CD4-positive, alpha-beta T cell (primary cell): Measurements from ENCODE around the gene GTF2A2. TPM values are rescaled to one million over a fixed set of nuclear protein-coding genes. Genes with fewer than 3 reads are reported as not detected.

ENCODE experiments used
- ATAC-seq: fragments of 200-7000 bp; cut with Tn5 transposase; one replicate; pipeline ENCODE4 v1.10.0; 2022; ENCODE audit warnings: mild to moderate bottlenecking; ENCODE audit not compliant: poor library complexity
- CTCF ChIA-PET: fragments of 350-600 bp; sonication (Branson Sonifier 250); formaldehyde crosslinking; loops from one replicate; lab custom pipeline; 2021; ENCODE audit warnings: antibody characterized with exemption, inconsistent platforms; lab: Charles Lee
- POLR2A ChIA-PET: fragments of 350-600 bp; sonication (Branson Sonifier 250); formaldehyde crosslinking; loops from one replicate; lab custom pipeline; 2021; ENCODE audit warnings: antibody characterized with exemption, inconsistent platforms; lab: Charles Lee
- DNase-seq, 14 experiments: peaks; one replicate each; pipeline ENCODE4 v3.0.0-alpha.2; 2013 to 2020; ENCODE audit warnings: mixed read lengths in 2 of 14
- H3K27ac ChIP-seq, 2 donors: one replicate each; pipeline versions ENCODE4 v1.5.1 to v1.7.0; 2013; ENCODE audit warnings: low read length in 2 of 2, low read depth in 1 of 2, mild to moderate bottlenecking in 1 of 2
- H3K27me3 ChIP-seq, 2 experiments: 1 replicate in 1 of 2; 2 replicates in 1 of 2; pipeline versions ENCODE4 v1.6.1 to v1.7.0; 2013; ENCODE audit warnings: low read length in 2 of 2, control low read depth in 1 of 2, mild to moderate bottlenecking in 1 of 2, moderate library complexity in 1 of 2; ENCODE audit not compliant: insufficient read depth in 2 of 2, control insufficient read depth in 1 of 2
- H3K36me3 ChIP-seq: one replicate; pipeline ENCODE4 v1.6.1; 2013; ENCODE audit warnings: low read length, control low read depth; ENCODE audit not compliant: insufficient read depth
- H3K4me1 ChIP-seq: one replicate; pipeline ENCODE4 v1.6.1; 2013; ENCODE audit warnings: low read length, control low read depth; ENCODE audit not compliant: insufficient read depth
- H3K4me3 ChIP-seq: one replicate; pipeline ENCODE4 v1.5.1; 2013; ENCODE audit warnings: mild to moderate bottlenecking, low read length, moderate library complexity
- H3K9me3 ChIP-seq, 2 experiments: 1 replicate in 1 of 2; 2 replicates in 1 of 2; pipeline versions ENCODE4 v1.6.1 to v1.7.0; 2013; ENCODE audit warnings: low read length in 2 of 2, mild to moderate bottlenecking in 2 of 2, control low read depth in 1 of 2, moderate library complexity in 1 of 2; ENCODE audit not compliant: control insufficient read depth in 1 of 2, insufficient read depth in 1 of 2
- H3K27ac Mint-ChIP-seq: one replicate; pipeline ENCODE4 v1.8.0; 2020; ENCODE audit warnings: mixed read lengths
- H3K27me3 Mint-ChIP-seq: one replicate; pipeline ENCODE4 v1.8.0; 2021; ENCODE audit warnings: mixed read lengths
- H3K36me3 Mint-ChIP-seq: one replicate; pipeline ENCODE4 v1.8.0; 2021; ENCODE audit warnings: low read depth, mixed read lengths
- H3K4me1 Mint-ChIP-seq: one replicate; pipeline ENCODE4 v1.8.0; 2021; ENCODE audit warnings: low read depth, mixed read lengths
- H3K4me3 Mint-ChIP-seq: one replicate; pipeline ENCODE4 v1.8.0; 2020; ENCODE audit warnings: mild to moderate bottlenecking, mixed read lengths
- H3K9me3 Mint-ChIP-seq: one replicate; pipeline ENCODE4 v1.8.0; 2020; ENCODE audit warnings: mixed read lengths
- intact Hi-C, 2 experiments: fragments of 100-400 bp; cut with DNase I in 1 of 2; cut with micrococcal nuclease in 1 of 2; formaldehyde crosslinking; loops; one replicate each; pipeline versions ENCODE4 v1.15.1 to v1.9.0; 2023 to 2025; cut with DNase I, micrococcal nuclease
- total RNA-seq, 174 experiments: library from RNA in 2 of 174; stranded (reverse) in 2 of 174; gene quantifications; one replicate each; pipeline ENCODE4 v1.2.3 and lab custom pipeline; 2021 to 2026
- TF ChIP-seq, protein P1 (sequence below): fragments of 200-600 bp; IDR thresholded peaks from one replicate; pipeline ENCODE4 v1.8.0; 2022; ENCODE audit warnings: antibody characterized with exemption, mild to moderate bottlenecking

Gene GTF2A2
- total RNA-seq, 2 experiments from 2014 or later, result 40.3 to 44.6 TPM

DNA sequence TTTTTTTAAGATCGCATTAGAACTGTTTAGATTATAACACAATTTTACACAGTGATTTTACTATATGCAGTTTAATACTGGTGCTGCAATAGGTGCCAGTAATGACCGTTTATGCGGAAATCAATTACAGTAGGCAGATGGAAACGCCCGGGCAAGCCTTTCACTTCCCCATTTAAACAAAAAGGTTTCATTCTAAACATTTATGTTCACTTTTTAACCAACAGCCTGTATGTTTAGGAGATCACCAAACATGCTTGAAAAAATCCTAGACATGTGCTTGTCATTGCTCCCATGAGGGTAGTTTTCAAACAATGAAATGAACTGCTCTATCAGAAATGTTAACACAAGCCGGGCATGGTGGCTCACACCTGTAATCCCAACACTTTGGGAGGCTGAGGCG, 29.1 kb upstream of the GTF2A2 start:
- H3K36me3 Mint-ChIP-seq, result peaks cover 63% of the 10 kb centered on the region
- peaks cover 52% of the 10 kb centered on the region for H3K4me1 Mint-ChIP-seq
- no peaks in the 10 kb centered on the region for H3K9me3 ChIP-seq
- TF ChIP-seq, protein P1, sequence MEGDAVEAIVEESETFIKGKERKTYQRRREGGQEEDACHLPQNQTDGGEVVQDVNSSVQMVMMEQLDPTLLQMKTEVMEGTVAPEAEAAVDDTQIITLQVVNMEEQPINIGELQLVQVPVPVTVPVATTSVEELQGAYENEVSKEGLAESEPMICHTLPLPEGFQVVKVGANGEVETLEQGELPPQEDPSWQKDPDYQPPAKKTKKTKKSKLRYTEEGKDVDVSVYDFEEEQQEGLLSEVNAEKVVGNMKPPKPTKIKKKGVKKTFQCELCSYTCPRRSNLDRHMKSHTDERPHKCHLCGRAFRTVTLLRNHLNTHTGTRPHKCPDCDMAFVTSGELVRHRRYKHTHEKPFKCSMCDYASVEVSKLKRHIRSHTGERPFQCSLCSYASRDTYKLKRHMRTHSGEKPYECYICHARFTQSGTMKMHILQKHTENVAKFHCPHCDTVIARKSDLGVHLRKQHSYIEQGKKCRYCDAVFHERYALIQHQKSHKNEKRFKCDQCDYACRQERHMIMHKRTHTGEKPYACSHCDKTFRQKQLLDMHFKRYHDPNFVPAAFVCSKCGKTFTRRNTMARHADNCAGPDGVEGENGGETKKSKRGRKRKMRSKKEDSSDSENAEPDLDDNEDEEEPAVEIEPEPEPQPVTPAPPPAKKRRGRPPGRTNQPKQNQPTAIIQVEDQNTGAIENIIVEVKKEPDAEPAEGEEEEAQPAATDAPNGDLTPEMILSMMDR, result no peak
- peaks cover 33% of the 10 kb centered on the region for H3K4me1 ChIP-seq
- intact Hi-C loops, result loop anchor here (5.0 to 10.0 kb wide), 5 partner anchors 288 to 1982 kb away; partner anchors contain the start of genes ANXA2 (in 1 of the 2), CCNB2 (in 1 of the 2), POLR2M (in 1 of the 2) and SLTM (in 1 of the 2)
- ATAC-seq, result no peak
- no peaks in the 10 kb centered on the region for H3K27me3 Mint-ChIP-seq
- ChIA-PET POLR2A (interaction anchor here (4.2 kb wide), 1 partner anchor 30 kb away, joined by 68 read pairs; the partner anchor contains the start of gene GTF2A2), CTCF (interaction anchor here (1.5 kb wide), 1 partner anchor 27 kb away, joined by 3 read pairs; no protein-coding TSS in a partner anchor)
- peak in 3 of 14 experiments; percentile 13 to 31 (median 30) for DNase-seq
- H3K36me3 ChIP-seq, result peaks cover 30% of the 10 kb centered on the region
- H3K9me3 Mint-ChIP-seq, result no peaks in the 10 kb centered on the region
- H3K4me3 ChIP-seq, result no peak overlapping the region
- H3K27ac ChIP-seq, result no peak overlapping the region
- no peaks in the 10 kb centered on the region for H3K27me3 ChIP-seq
- peak overlapping the region; percentile 48 for H3K27ac Mint-ChIP-seq
- peak overlapping the region; percentile 59 for H3K4me3 Mint-ChIP-seq

DNA sequence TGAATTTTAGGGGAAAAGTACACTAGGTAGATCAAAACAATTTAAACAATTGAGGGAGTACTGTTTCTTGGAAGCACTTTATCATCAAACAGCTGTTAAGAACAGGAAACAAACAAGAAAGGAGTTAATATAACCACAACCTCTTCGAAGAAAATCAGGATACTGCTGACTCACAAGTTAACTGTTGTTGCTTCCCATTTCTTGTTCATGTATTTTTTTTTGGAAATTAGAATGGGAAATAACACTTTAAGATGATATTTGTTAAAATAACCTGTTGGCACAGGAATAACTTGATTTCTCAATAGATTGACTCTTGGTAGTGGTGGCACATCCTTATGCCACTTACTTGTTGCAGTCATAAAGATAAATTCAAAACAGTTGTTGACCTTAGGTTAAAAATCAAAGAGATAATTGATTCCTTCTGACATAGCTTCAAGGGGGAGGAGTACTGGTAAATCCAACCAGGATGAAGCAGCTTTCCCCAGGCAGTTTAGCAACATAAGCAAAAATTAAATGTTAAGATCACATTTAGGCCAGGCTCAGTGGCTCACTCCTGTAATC, 28.5 kb upstream of the GTF2A2 start:
- H3K36me3 ChIP-seq, result peaks cover 35% of the 10 kb centered on the region
- H3K4me3 Mint-ChIP-seq, result peak overlapping the region; percentile 57
- ATAC-seq (no peak), DNase-seq (peak in 2 of 14 experiments; percentile 7 to 25)
- no peaks in the 10 kb centered on the region for H3K9me3 ChIP-seq
- intact Hi-C loops, result loop anchor here (5.0 to 10.0 kb wide), 5 partner anchors 289 to 1981 kb away; partner anchors contain the start of genes ANXA2 (in 1 of the 2), CCNB2 (in 1 of the 2), POLR2M (in 1 of the 2) and SLTM (in 1 of the 2)
- no peak overlapping the region for H3K27ac ChIP-seq
- POLR2A ChIA-PET, result no interaction called here
- peaks cover 33% of the 10 kb centered on the region for H3K4me1 ChIP-seq
- H3K27me3 ChIP-seq, result no peaks in the 10 kb centered on the region
- CTCF ChIA-PET, result interaction anchor here (1.5 kb wide), 1 partner anchor 26 kb away, joined by 3 read pairs; no protein-coding TSS in a partner anchor
- H3K27ac Mint-ChIP-seq, result peak overlapping the region; percentile 48
- no peaks in the 10 kb centered on the region for H3K9me3 Mint-ChIP-seq
- TF ChIP-seq, protein P1, result no peak
- H3K27me3 Mint-ChIP-seq, result no peaks in the 10 kb centered on the region
- H3K4me1 Mint-ChIP-seq, result peaks cover 46% of the 10 kb centered on the region
- H3K4me3 ChIP-seq, result no peak overlapping the region
- peaks cover 67% of the 10 kb centered on the region for H3K36me3 Mint-ChIP-seq

DNA sequence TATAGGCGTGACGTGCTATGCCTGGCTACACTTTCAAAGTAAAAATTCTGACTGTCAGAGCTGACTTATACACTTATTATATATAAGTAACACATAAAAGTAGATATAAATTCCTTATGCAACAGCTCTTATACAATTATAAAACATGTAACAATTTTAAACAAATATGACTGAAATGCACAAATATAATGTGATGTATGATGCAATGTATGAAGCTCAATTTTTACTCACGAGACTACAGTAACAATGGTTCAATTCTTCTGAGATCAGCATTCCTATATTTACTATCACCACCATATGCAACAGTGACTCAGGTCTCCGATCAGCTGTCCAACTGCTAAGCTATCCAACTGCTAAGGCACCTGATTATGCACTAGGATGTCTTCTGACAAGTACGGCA, 23.6 kb upstream of the GTF2A2 start:
- Histone ChIP-seq H3K27ac (no peak overlapping the region), H3K36me3 (peaks cover 76% of the 10 kb centered on the region), H3K9me3 (no peaks in the 10 kb centered on the region), H3K4me3 (no peak overlapping the region), H3K27me3 (no peaks in the 10 kb centered on the region), H3K4me1 (peaks cover 6% of the 10 kb centered on the region)
- TF ChIP-seq, protein P1, result no peak
- Mint-ChIP-seq H3K4me3 (no peak overlapping the region), H3K27me3 (no peaks in the 10 kb centered on the region), H3K27ac (no peak overlapping the region), H3K36me3 (peaks cover 87% of the 10 kb centered on the region), H3K4me1 (peaks cover 21% of the 10 kb centered on the region), H3K9me3 (no peaks in the 10 kb centered on the region)
- intact Hi-C loops, result loop anchor here (10.0 kb wide), 4 partner anchors 294 to 1976 kb away; partner anchors contain the start of genes ANXA2 (in 1 of the 2), CCNB2 (in 1 of the 2) and POLR2M (in 1 of the 2)
- DNase-seq, result no peak
- no peak for ATAC-seq
- ChIA-PET POLR2A (interaction anchor here (0.6 kb wide), 1 partner anchor 10 kb away, joined by 3 read pairs; no protein-coding TSS in a partner anchor), CTCF (interaction anchor here (1.0 to 1.2 kb wide), 2 partner anchors 10 to 646 kb away, joined by 3 to 6 read pairs; no protein-coding TSS in a partner anchor)
